Breast epithelium (tissue), 3 donors: ENCODE results near the gene SIRPG.

ENCODE experiments used
- CTCF ChIP-seq, 3 donors: fragments of 450-650 bp; IDR thresholded peaks; one replicate each; pipeline ENCODE4 v1.5.1; 2016 to 2017; ENCODE audit warnings: antibody characterized with exemption in 3 of 3, mild to moderate bottlenecking in 3 of 3, moderate library complexity in 3 of 3
- POLR2A ChIP-seq: fragments of 450-650 bp; IDR thresholded peaks from one replicate; pipeline ENCODE4 v1.6.1; 2016; ENCODE audit warnings: antibody characterized with exemption, mild to moderate bottlenecking, moderate library complexity
- POLR2AphosphoS5 ChIP-seq, 3 donors: sonication (generic); formaldehyde crosslinking; IDR thresholded peaks; one replicate each; pipeline ENCODE4 v1.6.1; 2017; ENCODE audit warnings: antibody characterized with exemption in 3 of 3

GRCh38 chr20:1696521-1697209 is 39.1 kb upstream of the SIRPG start:
- TF ChIP-seq CTCF (IDR thresholded peaks at IDR 0.05) = no peak
- no peak for TF ChIP-seq POLR2A
- no peak for TF ChIP-seq POLR2AphosphoS5 (IDR thresholded peaks at IDR 0.05)
